GM12801 (cell line): ENCODE results near the gene RSL24D1.

ENCODE experiments used
- CTCF ChIP-seq: IDR thresholded peaks from one replicate; pipeline ENCODE4 v1.5.1; 2011; ENCODE audit warnings: control low read depth; ENCODE audit not compliant: insufficient read length; ENCODE audit errors: extremely low read depth

The RSL24D1 gene

GRCh38 chr15:55202206-55202605 is 5.5 kb upstream of the RSL24D1 start:
- no peak for TF ChIP-seq CTCF

- TF ChIP-seq CTCF: no peak
These were observed 2.0 kb upstream of the RSL24D1 start for GRCh38 chr15:55198706-55199105.

DNA sequence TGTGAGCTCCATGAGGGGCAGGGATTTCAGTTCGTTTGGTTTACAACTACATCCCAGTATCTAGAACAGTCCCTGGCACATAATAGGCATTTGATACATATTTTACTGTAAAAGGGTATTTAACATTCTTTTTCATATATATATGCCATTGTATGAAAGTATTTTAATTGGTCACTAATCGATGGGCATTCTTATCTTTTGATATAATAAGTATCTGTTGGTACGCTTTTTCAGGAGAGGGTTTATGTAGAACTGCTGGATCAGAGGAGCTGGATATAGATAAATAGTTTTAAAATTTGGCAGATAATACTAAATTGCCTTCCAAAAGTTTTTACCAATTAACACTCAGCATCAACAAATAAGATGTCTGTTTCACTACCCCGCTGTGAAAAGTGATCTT is 978 bp upstream of the RSL24D1 start:
- TF ChIP-seq CTCF: no peak

DNA sequence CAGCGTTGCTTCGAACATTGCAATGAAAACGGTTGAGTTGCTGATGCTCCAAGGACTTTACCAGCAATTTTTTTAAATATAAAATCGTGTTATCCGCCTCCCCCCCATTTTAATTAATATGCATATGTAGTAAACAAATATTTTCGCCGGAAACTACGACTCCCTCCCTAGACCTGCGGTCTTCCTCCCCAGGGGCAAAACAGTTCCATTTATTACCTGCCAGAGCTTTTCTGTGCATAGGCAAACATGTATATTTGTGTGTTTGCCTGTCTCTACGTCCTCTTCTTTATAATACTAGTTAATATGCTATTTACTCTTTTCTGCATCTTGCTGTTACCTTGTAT is 593 bp upstream of the RSL24D1 start:
- no peak for TF ChIP-seq CTCF

GRCh38 chr15:55195996-55196395 is 745 bp downstream of the RSL24D1 start:
- TF ChIP-seq CTCF: no peak

GRCh38 chr15:55194256-55194655 is 2.5 kb downstream of the RSL24D1 start:
- no peak for TF ChIP-seq CTCF

- TF ChIP-seq CTCF: no peak
These were observed 10.4 kb downstream of the RSL24D1 start for GRCh38 chr15:55186331-55186730.

GRCh38 chr15:55183679-55184078 is 13.1 kb downstream of the RSL24D1 start:
- TF ChIP-seq CTCF: no peak
